Activated naive CD4-positive, alpha-beta T cell treated with anti-CD3 and anti-CD28 coated beads, Interleukin-2, amount 50 U/mL, for 16 hours (primary cell): Measurements from ENCODE around the gene ATG7.
"Not testable (repeated sequence)": the region's sequence is repeated elsewhere in the genome, so short reads cannot be mapped to it uniquely, and the experiment has no call there.

ENCODE experiments used
- DNase-seq: peaks from one replicate; pipeline ENCODE4 v3.0.0-alpha.2; 2020

The ATG7 gene

DNA sequence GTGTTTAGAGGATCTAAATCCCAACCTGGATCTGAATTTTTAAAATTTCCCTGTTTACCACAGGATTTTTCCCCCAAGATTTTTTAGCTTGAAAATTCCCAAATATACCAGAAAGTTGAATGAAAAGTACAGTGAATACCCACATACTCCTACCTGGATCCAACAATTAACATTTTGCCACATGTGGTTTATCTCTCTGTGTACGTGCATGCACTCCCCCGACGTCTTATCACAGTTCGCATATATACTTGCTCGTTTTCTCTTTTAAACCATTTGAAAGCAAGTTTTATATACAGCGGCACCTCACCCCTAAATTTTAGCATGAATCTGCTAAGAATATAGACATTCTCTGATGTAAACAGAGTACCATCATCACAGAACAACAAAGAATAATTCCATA is 165.3 kb downstream of the ATG7 start:
- DNase-seq = no peak

DNA sequence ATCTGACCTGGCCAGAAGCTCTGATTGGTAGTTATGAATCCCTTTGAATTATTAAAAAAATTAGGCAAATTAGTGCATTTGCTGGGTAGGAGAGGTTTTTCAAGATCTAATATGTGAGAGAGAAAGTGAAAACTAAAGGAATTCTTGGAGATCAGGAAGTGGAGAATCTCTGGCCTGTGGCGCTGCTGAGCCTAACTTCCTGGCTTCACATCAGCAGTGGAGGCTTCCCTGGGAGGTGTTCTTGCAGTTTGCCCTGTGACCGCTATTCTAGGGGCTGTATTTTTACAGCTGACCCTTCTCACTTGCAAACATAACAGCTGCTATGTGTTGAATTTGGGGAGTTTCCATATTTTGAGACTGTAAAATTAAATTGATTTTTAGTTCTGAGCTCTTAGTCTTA is 166.4 kb downstream of the ATG7 start:
- no peak for DNase-seq

DNA sequence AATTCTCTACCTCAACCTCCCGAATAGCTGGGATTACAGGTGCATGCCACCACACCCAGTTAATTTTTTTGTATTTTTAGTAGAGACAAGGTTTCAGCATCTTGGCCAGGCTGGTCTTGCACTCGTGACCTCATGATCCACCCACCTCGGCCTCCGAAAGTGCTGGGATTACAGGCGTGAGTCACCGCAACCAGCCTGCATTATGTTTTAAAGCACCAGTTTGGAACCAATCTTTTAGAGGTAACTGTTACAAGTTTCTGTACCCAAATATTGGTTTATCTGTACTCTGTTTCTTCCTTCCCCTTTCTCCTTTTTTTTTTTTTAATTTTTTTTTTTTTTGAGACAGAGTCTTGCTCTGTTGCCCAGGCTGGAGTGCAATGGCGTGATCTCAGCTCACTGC is 169.1 kb downstream of the ATG7 start:
- DNase-seq = not testable (repeated sequence)

DNA sequence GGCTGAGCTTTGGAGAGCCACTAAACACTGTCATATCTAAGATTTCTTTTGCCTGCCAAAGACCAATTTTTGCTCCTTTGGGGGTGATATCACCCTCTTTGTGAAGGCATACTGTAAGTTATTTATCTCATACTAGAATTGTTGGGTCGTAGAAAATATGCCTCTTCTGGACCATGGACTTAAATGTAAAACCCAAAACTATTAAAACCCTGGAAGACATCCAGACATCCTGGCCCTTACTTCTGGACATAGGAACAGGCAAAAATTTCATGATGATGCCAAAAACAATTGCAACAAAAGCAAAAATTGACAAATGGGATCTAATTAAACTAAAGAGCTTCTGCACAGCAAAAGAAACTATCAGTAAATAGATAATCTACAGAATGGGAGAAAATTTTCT is 172.2 kb downstream of the ATG7 start:
- DNase-seq = no peak

DNA sequence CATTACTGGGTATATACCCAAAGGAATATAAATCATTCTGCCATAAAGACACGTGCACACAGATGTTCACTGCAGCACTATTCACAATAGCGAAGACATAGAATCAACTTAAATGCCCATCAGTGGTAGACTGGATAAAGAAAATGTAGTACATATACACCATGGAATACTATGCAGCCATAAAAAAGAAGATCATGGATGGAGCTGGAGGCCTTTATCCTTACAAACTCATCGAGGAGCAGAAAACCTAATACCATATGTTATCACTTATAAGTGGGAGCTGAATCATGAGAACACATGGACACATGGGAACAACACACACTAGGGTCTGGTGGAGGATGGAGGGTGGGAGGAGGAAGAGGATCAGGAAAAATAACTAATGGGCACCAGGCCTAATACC is 173.0 kb downstream of the ATG7 start:
- not testable (repeated sequence) for DNase-seq

DNA sequence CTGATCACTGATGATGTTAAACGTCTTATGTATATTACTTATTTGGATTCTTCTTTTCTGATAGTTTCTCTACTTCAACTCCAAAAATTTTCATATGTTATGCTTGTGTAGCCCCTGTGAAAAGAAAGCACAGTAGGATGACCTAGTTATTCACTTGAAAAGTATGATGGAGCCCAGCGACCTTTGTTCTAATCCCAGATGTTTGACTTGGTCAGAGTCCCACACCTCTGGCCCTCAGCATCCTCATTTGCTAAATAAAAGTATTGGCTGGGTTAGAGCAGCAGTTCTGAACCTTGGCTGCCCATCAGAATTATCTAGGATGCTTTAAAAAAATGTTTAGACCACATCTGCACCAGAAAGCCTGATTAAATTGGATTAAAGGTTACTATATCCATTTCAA is 173.7 kb downstream of the ATG7 start:
- no peak for DNase-seq

DNA sequence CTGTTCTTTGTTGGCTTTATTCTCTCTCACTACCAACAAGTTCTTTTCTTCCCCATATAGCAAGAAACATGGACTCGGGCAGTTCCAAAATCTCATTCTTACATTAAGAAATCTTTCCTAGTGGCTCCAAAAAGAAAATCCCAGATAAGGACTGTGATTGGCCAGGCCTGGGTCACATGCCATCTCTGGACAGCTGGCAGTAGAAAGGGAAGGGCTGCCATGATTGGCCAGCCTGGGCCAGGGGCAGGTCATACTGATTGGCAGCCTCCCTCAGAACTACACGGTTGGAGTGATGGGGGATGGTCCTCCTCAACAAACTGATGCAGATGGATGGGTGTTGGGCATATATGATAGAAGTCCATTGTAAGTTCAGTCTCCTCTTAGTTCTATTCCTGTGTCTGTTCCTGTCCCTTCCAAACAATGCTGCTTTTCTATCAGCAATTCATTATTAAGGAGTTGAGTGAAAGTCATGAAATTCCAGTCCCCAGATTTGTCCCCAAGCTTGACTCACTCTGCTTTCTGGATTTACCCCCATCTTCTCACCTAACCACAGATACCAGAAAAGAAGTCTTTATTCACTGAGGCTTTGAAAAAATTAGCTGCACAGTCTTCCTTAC is 175.5 kb downstream of the ATG7 start:
- DNase-seq = no peak

DNA sequence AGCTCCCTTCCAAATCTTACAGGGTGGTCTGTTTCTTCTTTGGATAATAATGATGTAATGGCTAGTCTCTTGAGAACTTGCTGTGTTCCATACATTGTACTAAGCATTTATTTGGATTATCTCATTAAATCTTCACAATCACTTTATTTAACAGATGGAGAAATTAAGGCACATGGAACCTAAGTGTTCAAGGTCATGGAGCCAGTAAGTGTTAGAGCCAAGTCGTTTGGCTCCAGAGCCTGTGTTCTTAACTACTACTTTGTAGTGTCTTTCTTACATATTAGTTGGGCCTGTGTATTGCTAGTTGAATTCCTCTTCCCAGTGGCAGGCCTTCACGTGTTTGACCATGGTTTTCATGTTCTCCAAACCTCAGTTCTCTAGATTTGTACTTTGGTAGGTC is 177.8 kb downstream of the ATG7 start:
- no peak for DNase-seq

DNA sequence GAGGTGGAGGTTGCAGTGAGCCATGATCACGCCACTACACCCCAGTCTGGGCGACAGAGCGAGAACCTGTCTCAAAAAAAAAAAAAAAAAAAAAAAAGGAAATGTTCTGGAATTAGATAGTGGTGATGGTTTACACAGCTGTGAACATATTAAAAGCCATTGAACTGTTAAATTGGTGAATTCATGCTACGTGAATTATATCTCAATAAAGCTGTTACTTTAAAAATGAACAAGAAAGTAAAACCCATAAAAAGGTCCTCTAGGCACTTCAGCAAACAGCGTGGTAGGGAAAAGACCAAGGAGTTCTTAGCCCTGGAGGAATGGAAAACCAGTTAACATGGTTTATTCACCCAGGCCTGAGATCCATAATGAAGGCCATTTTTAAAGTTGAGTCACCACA is 180.1 kb downstream of the ATG7 start:
- no peak for DNase-seq

DNA sequence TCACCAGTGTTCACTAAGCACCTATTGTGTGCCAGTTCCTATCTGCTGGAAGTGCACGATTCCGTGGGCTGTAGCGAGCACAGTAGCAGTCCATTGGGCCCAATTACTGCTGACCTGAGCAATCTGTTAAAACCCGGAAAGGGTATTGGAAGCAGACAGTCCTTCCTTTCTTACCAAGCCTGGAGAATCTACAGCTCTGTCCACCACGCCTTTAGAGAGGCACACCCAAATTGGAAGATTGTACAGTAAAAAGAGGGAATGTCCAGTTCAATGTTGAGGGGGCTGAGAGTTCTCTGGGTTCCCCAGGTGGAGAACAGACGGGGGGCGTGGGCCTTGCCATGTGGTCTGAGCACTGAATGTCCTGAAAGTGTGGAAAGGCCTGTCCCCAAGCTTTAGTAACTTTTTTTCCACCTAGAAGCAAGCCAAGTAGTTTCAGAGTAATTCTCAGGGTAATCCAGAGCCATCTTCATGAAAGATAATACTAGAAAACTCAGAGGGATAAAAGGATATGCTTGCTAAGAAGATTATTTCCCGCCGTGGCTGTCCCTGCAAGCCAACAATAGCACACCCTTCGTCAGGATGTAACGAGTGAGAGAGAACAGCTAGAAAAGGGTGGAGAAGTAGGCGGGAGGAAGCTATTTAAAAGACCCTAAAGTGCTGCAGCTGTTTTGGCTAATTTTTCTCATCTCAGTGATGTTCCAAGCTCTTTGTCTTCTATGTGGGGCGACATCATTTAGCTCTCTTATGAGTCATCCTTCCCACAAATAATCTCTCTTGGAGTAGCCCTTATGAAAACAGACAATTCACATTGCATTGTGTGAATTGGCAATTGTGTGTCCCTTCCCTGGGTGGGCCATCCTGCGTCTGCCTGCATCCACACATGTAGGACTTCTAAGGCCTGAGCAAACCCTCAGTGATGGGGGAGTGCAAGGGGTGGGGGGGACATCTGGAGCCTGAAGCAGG is 181.0 kb downstream of the ATG7 start:
- no peak for DNase-seq

DNA sequence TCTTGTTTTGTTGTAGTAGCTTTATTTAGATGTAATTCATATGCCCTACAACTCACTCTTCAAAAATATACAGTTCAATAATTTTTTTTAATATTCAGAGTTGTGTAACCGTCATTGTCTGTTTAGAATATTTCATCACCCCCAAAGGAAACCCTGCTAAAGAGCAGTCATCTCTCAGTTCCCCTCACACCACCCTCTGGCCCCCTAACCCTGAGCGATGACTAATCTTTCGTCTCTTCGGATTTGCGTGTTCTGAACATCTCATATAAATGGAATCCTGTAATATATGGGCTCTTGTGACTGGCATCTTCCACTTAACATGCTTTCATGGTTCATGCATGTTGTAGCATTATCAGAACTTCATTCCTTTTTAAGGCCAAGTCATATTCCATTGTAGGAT is 183.8 kb downstream of the ATG7 start:
- DNase-seq = no peak

DNA sequence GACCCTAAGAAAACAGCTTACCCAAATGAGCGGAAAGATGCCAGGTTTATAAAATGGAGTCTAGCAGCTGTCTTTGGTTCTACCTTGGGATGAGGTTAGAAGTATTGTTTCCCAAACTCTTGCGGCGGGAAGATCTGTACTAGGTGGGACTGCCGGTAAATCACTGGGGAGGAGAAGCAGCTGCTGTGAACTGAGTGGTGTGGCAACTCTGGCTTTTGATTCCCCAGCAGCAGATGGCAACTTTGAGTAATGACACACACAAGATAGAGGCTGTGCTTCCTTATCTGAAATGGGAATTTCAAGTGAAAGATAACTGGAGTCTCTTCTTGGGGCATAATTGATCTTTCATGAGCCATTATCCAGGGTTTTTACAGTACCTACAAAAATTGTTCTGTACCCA is 184.9 kb downstream of the ATG7 start:
- DNase-seq = no peak

DNA sequence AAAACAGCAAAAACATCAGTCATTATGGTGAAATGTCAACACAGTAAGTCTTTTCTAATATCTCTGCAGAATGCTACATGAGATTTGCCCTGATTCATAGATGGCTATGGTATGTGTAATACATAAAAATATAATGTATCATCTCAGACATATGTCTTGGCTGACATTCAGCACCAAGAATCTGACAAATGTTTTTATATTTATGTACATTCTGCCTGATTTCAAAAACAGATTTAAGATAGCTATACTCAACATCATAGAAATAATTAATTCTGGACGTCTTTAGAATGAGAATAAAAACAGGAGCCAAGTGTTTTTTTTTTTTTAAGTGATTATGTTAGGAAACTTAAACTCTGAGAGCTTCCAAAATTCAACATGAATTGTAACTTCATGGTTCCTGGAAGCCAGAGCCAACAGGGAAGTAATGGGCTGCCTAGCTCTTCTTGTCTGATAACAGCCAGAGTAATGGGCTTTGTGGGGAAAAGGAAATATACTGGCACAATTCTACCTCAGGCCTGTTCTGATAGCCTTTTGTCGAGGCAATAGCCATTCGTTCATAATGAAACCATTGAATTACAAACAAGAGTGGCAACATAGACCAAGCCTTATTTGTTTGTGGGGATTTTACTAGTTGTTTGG is 187.1 kb downstream of the ATG7 start:
- DNase-seq = no peak

DNA sequence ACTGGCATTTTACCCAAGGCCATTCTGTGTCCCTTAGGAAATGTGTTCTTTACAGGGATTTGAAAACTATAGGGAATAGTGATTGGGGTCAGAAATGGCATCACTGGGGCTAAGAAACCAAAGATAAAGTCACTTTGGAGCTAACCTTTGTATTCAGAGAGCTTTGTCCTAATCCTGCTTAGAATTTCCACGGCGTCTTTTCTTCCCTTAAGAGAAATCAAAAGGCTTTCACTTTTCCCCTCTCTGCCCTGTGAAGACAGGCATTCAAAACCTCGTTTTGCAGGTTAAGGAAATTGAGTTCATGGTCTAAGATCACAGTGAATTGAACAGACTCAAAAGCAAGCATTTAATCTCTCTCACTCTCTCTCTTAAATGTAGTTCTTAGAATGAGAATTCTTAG is 189.0 kb downstream of the ATG7 start:
- no peak for DNase-seq

DNA sequence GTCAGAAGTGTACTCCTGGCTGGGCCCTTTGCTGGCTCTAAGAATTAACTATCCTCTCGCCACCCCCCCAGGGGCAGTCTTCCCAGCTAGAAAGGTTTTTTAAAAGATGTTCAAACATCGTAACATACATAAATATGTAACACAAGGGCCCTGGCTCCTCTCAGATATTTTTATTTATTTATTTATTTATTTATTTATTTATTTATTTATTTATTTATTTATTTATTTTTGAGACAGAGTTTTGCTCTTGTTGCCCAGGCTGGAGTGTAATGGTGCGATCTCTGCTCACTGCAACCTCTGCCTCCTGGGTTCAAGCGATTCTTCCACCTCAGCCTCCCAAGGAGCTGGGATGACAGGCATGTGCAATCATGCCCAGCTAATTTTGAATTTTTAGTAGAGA is 190.5 kb downstream of the ATG7 start:
- not testable (repeated sequence) for DNase-seq

DNA sequence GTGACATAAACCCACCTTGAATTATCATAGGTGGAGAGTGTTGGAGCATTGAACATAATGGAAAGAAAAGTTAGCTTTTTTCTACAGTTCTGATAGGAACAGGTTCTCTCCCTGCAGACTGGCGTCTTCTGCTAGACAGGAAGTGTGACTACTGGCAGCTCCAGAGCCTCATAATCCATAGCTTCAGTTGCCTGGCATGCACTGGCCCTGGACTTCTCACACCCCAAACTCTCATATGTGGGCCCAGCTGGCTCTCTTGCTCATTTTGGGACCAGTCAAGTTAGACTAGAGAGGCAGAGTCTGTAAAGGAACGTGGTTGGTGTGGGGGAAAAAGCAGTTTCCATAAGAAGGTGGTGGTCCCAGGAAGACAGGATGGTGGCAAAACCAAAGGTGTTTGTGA is 191.4 kb downstream of the ATG7 start:
- DNase-seq = no peak

DNA sequence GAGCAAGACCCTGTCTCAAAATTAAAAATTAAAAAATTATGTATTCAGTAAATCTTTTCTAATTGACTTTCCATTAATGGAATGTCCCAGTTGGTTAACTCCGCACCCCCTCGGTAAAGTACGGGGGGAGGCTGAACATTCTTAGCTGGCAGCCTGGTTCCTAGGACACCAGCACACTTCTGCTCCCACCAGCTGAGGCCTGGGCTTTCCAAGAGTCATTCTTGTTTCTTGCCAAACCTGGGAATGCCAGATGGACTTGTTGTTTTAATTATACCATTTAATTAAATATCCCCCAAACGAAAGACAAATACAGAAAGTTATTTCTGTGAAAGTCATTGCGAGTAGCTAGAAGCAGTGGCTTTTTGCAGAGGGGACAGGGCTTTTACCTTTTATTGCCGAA is 192.2 kb downstream of the ATG7 start:
- DNase-seq = no peak

DNA sequence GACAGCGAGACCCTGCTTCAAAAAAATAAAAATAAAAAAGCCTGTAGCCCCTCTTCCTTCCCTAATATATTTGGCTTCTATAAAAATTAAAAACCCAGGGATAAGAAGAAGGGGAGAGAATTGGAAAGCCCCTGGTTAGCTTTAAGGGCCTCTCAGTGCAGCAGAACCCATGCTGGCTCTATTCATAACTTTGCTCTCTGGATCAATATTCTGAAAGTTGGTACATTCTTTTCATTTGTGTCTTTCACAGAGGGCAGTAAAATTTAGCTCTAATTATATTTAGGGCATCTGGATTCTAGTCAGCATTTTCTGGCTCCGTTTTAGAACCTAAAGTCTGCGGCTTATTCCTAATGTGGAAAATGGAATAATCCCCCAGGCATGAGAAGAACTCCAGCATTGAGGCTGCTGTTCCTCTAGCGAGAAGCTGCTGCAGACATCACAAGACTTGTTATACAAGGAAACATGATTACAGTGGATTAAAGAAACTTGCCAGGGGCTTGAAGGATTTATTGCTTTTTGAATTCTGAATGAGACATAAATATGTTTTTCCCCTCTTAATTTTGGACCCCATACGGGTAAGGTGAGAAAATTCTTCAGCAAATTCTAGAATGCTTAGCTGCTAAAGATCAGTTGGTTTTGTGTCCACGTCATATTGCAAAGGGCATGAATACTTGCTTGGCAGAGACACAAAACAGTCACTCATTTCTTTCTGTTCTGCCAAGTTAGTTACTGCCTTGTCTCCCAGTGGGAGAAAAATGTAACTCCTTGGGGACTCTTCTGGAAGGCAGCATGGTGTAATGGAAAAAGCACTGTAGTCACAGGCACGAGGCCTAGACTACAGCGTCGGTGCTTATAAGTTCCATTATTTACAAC is 193.8 kb downstream of the ATG7 start:
- no peak for DNase-seq

DNA sequence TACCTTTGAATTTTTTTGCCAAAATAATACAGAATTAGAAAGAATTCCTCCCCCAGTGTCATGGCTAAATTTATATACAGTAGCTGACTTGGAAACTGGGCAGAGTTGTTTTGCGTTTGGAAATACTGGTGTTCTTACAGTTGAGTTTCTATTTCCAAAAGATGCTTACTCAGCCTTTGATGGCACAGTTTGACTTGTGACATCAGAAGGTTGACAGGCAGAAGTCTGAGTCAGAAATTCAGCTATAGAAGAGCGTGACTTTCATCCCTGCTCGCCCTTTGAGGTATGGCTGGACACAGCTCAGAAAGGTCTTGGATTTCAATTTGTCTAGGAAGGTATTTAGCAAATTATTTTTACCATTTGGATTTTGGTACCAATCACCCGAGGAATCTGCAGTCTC is 195.7 kb downstream of the ATG7 start:
- no peak for DNase-seq

DNA sequence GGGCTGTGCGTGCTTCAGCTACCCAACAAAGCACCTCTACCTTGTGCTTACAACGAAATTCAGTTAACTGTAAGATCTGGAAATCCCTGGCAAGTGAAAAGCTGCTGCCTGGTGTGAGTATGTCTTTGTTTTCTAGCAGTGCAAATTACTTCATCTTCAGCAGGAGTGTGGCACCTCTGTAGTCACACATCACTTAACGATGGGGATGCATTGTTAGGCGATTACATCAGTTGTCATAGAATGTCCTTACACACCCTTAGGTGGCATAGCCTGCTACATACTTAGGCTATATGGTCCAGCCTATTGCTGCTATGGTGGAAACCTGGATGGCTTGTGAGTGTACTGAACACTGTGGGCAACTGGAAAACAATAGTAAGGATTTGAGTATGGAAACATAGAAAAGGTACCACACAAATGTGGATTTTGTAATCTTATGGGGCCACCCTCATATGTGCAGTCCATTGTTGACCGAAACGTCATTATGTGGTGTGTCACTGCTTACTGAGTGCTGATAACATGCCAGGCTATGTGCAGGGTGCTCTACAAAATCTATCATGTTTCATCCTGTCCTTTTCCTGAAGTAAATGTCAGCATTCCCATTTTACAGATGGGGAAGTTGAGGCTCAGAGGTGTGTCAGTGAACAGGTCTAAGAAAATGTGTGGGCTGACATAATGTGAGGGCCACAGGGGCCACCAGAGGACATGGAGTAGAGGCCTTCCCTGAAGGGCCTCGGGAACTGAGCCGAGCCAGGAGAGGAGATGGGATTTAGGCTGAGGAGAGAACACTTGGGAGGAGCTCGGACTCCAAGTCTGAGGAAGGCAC is 198.0 kb downstream of the ATG7 start:
- DNase-seq = no peak

DNA sequence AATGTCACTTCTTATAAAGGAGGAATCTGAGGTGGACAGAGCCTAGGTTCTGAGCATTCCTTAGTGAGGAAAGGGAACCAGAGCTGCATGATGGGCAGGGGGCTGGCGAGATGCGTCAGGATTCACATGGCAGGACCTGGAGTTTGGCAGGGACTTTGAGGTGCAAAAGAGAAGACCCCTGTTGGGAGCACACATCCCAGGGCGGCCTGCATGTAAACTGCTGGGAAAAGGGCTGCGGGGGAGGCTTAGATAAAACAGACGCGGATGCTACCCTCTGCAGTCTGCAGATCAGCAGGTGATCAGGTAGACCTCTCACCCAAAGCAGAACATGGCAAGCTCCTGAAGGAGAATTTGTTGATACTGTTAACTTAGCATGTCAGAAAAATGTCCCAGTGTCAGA is 203.1 kb downstream of the ATG7 start:
- no peak for DNase-seq

DNA sequence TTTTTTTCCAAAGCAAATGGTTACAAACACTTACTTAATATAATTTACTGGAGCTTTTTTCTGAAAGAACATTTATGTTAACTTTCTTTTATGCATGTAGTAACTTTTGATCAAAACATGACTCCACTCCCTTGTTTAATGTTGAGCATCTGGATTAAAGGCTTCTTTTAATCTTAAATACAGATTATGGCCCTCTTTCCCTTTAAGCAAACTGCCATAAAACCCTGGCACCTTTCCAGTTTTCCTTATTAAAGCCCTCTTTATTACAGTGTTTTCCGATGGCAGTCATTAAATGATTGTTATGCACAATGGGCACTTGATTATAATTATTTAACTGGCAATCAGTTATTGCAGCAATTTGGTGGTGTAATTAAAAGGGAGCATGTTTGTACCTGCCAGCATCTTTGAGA is 204.5 kb downstream of the ATG7 start:
- DNase-seq = no peak
